GM23338 (cell line): ENCODE results near the gene TOMM40. TPM values are rescaled to one million over a fixed set of nuclear protein-coding genes. Genes with fewer than 3 reads are reported as not detected.

Experiments used
- ATAC-seq: fragments of 200-7000 bp; cut with Tn5 transposase; 3 replicates; pipeline ENCODE4 v1.9.1; 2020
- DNase-seq: peaks from one replicate; pipeline ENCODE4 v3.0.0-alpha.2; 2015; ENCODE audit warnings: low spot score
- H2AFZ ChIP-seq: fragments of 200-600 bp; sonication (generic); 2 replicates; pipeline ENCODE4 v1.8.0; 2016; ENCODE audit warnings: antibody characterized with exemption, mild to moderate bottlenecking, moderate library complexity
- H3F3A ChIP-seq: fragments of 200-600 bp; sonication (generic); replicated peaks from 2 replicates; pipeline ENCODE4 v1.8.0; 2017; ENCODE audit warnings: antibody characterized with exemption, mixed run types, low read depth
- H3K27ac ChIP-seq: fragments of 200-600 bp; sonication (generic); 2 replicates; pipeline ENCODE4 v1.6.1; 2016; ENCODE audit warnings: low read depth
- H3K27me3 ChIP-seq: fragments of 200-600 bp; sonication (generic); 2 replicates; pipeline ENCODE4 v1.8.0; 2016; ENCODE audit warnings: mild to moderate bottlenecking, mixed run types, moderate library complexity; ENCODE audit not compliant: insufficient read depth
- H3K36me3 ChIP-seq: fragments of 200-600 bp; sonication (generic); 2 replicates; pipeline ENCODE4 v1.8.0; 2016; ENCODE audit warnings: mild to moderate bottlenecking; ENCODE audit not compliant: insufficient read depth
- H3K4me1 ChIP-seq: fragments of 200-600 bp; sonication (generic); 2 replicates; pipeline ENCODE4 v1.8.0; 2016; ENCODE audit warnings: mild to moderate bottlenecking, moderate library complexity; ENCODE audit not compliant: insufficient read depth
- H3K4me2 ChIP-seq: fragments of 200-600 bp; sonication (generic); 2 replicates; pipeline ENCODE4 v1.7.1; 2017; ENCODE audit warnings: mixed run types
- H3K4me3 ChIP-seq: fragments of 200-600 bp; sonication (generic); 2 replicates; pipeline ENCODE4 v1.6.1; 2016; ENCODE audit warnings: mixed run types
- H3K79me2 ChIP-seq: fragments of 200-600 bp; sonication (generic); replicated peaks from 2 replicates; pipeline ENCODE4 v1.8.0; 2017; ENCODE audit warnings: mild to moderate bottlenecking; ENCODE audit not compliant: insufficient read depth
- H3K9me2 ChIP-seq: fragments of 200-600 bp; sonication (generic); 2 replicates; pipeline ENCODE4 v1.8.0; 2017; ENCODE audit not compliant: insufficient read depth
- H4K20me1 ChIP-seq: fragments of 200-600 bp; sonication (generic); replicated peaks from 2 replicates; pipeline ENCODE4 v1.8.0; 2017; ENCODE audit warnings: mild to moderate bottlenecking; ENCODE audit not compliant: insufficient read depth
- H3K27ac Mint-ChIP-seq: 2 replicates; pipeline ENCODE4 v1.8.0; 2020; ENCODE audit warnings: inconsistent platforms, mild to moderate bottlenecking, moderate library complexity, mixed read lengths
- H3K27me3 Mint-ChIP-seq: 3 replicates; pipeline ENCODE4 v1.8.0; 2022; ENCODE audit warnings: low read depth, mild to moderate bottlenecking, moderate library complexity, mixed read lengths, inconsistent platforms; ENCODE audit not compliant: insufficient read depth, poor library complexity
- H3K36me3 Mint-ChIP-seq: 3 replicates; pipeline ENCODE4 v1.8.0; 2021; ENCODE audit warnings: low read depth, mild to moderate bottlenecking, inconsistent platforms, moderate library complexity, mixed read lengths
- H3K4me1 Mint-ChIP-seq: 3 replicates; pipeline ENCODE4 v1.8.0; 2020; ENCODE audit warnings: mild to moderate bottlenecking, inconsistent platforms, mixed read lengths
- H3K4me3 Mint-ChIP-seq: 3 replicates; pipeline ENCODE4 v1.8.0; 2021; ENCODE audit warnings: moderate library complexity, mild to moderate bottlenecking, inconsistent platforms, mixed read lengths
- H3K9me3 Mint-ChIP-seq: 3 replicates; pipeline ENCODE4 v1.8.0; 2020; ENCODE audit warnings: moderate library complexity, mild to moderate bottlenecking, inconsistent platforms, mixed read lengths
- CREB1 ChIP-seq: fragments of 250-450 bp; sonication (Bioruptor Pico); IDR thresholded peaks from 2 replicates; pipeline ENCODE4 v1.5.0; 2020; ENCODE audit warnings: low read depth, mild to moderate bottlenecking, moderate library complexity
- POLR2AphosphoS5 ChIP-seq: IDR thresholded peaks from 2 replicates; pipeline ENCODE4 v1.6.1; 2016; ENCODE audit warnings: antibody characterized with exemption, low read depth
- ZNF331 ChIP-seq: fragments of 250-450 bp; sonication (Bioruptor Pico); IDR thresholded peaks from 2 replicates; pipeline ENCODE4 v1.5.0; 2020; ENCODE audit warnings: low read depth, mild to moderate bottlenecking, moderate library complexity
- polyA plus RNA-seq: library from polyadenylated mRNA; unstranded; fragments of >200 nt; fragmentation: Nextera tagmentation; extraction: Ambion mirVana; gene quantifications from 2 replicates; pipeline ENCODE4 v1.2.1, GENCODE V29; 2016
- total RNA-seq: library from RNA; depleted of rRNA; stranded (reverse); fragments of >200 nt; shearing (Covaris generic); gene quantifications from 2 replicates; pipeline ENCODE4 v1.2.3, GENCODE V29; 2014
- TF ChIP-seq, protein P1 (sequence below), 2 experiments: fragments of 200-600 bp in 1 of 2; sonication (generic) in 1 of 2; conservative IDR thresholded peaks; 2 replicates each; pipeline versions ENCODE4 v1.5.1 to v1.6.1; 2016 to 2017; ENCODE audit warnings: antibody characterized with exemption in 2 of 2, low read depth in 2 of 2, mild to moderate bottlenecking in 2 of 2, moderate library complexity in 1 of 2
- TF ChIP-seq, protein P2 (sequence below): fragments of 250-450 bp; sonication (Bioruptor Pico); IDR thresholded peaks from 2 replicates; pipeline ENCODE4 v1.5.0; 2020; ENCODE audit warnings: mild to moderate bottlenecking, moderate library complexity

The TOMM40 gene
- total and polyA plus RNA-seq, 2 experiments from 2014 or later, result 142 to 273 TPM

DNA sequence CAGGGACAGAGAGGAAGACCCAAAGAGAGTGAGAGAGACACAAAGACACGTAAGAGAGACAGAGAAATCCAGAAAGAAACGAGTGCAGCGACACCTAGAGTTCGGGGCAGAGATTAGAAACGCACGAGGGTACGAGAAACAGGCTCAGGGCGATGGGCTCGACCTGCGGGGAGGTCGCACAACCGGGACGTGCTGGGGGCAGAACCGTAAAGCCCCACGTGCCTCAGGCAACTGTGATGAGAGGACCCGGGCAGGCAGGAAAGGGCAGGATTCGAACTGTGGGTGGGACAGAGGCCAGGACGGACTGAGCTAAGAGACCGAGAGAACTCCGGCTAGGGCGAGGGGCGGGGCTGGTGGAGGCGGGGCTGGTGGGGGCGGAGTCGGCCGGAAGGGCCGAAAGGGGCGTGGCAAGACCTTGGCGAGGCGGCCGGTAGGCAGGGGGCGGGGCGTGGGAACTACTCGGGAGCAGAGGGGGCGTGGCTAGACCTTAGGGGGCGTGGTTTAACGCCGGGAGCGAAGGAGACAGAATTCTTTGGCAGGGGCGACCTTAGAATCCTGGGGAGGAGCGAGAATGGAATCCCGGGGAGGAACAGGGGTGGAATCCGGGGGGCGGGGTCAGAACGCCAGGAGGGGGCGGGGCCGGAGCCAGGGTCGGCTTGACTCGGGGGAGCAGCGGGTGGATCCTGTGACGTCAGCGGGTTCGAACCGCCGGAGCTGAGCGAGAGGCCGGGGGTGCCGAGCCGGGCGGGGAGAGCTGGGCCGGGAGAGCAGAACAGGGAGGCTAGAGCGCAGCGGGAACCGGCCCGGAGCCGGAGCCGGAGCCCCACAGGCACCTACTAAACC lies 45.2 kb upstream of the TOMM40 start, which contains the start of gene NECTIN2:
TSS of gene NECTIN2 (plus strand) at position 686 of the 843 bp plus-strand sequence. CDS start 229 bp downstream, outside the sequence.
- Mint-ChIP-seq H3K27ac (peak within 1 kb of the TSS; percentile 97), H3K4me1 (peaks cover 21% of the 10 kb centered on the region), H3K36me3 (peaks cover 18% of the 10 kb centered on the region; the same call in 2 of the 3 replicates), H3K27me3 (peaks cover 29% of the 10 kb centered on the region), H3K9me3 (peaks cover 3% of the 10 kb centered on the region; the same call in 2 of the 3 replicates), H3K4me3 (peak within 1 kb of the TSS; percentile 96)
- H2AFZ ChIP-seq, result peak within 1 kb of the TSS; percentile 97
- peaks cover 22% of the 10 kb centered on the region for H3F3A ChIP-seq
- TF ChIP-seq ZNF331 (CRISPR knock-in tag) (no peak), POLR2AphosphoS5 (peak; percentile 58), CREB1 (CRISPR knock-in tag) (peak; percentile 91)
- TF ChIP-seq, protein P1, sequence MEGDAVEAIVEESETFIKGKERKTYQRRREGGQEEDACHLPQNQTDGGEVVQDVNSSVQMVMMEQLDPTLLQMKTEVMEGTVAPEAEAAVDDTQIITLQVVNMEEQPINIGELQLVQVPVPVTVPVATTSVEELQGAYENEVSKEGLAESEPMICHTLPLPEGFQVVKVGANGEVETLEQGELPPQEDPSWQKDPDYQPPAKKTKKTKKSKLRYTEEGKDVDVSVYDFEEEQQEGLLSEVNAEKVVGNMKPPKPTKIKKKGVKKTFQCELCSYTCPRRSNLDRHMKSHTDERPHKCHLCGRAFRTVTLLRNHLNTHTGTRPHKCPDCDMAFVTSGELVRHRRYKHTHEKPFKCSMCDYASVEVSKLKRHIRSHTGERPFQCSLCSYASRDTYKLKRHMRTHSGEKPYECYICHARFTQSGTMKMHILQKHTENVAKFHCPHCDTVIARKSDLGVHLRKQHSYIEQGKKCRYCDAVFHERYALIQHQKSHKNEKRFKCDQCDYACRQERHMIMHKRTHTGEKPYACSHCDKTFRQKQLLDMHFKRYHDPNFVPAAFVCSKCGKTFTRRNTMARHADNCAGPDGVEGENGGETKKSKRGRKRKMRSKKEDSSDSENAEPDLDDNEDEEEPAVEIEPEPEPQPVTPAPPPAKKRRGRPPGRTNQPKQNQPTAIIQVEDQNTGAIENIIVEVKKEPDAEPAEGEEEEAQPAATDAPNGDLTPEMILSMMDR (conservative IDR thresholded peaks at IDR 0.05; ENCODE audit: low read depth in 2 of 2), result peak; percentile 90 to 92
- peak within 1 kb of the TSS; percentile 100 for H3K27ac ChIP-seq
- H4K20me1 ChIP-seq, result peaks cover 21% of the 10 kb centered on the region
- no peaks in the 10 kb centered on the region for H3K9me2 ChIP-seq
- H3K4me3 ChIP-seq, result peak within 1 kb of the TSS; percentile 99
- peaks cover 25% of the 10 kb centered on the region for H3K4me1 ChIP-seq
- peaks cover 46% of the 10 kb centered on the region for H3K79me2 ChIP-seq
- ATAC-seq, result peak; percentile 26
- H3K27me3 ChIP-seq, result peaks cover 13% of the 10 kb centered on the region; the same call in 1 of the 2 replicates
- no peaks in the 10 kb centered on the region for H3K36me3 ChIP-seq
- peak within 1 kb of the TSS; percentile 100 for H3K4me2 ChIP-seq
- DNase-seq, result peak; percentile 99

DNA sequence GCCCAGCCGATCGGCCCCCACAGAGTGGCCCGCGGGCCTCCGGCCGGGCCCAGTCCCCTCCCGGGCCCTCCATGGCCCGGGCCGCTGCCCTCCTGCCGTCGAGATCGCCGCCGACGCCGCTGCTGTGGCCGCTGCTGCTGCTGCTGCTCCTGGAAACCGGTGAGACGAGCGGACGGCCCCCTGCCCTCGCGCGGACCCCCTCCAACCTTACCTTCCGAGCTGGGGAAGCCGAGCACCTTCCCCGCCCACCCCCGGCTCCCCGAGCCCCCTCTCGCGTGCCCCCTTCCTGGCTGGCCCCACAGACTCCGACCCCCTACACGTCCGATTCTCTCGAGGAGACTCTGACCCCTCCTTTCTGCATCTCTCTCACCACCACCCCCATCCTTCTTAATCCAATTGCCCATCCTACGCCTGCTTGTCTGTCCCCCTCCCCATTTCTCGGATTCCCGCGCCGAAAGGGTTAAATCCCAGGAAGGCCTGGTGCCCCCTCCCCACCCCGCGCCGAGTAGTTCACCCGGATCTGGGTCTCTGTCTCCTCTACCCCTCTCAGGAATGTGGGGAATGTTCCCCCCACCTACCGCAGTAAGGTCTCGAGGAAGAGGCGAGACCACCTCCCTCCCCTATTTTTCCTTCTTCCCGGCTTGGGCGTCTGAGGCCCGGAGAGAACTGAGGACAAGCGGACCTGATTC lies 44.5 kb upstream of the TOMM40 start:
- peak; percentile 36 for ATAC-seq
- peak overlapping the region; percentile 97 for H3K27ac Mint-ChIP-seq
- peaks cover 36% of the 10 kb centered on the region for H3K27me3 Mint-ChIP-seq
- TF ChIP-seq CREB1 (CRISPR knock-in tag) (0 out of 2 replicates have a peak, but pooled peaks have one; percentile 49), POLR2AphosphoS5 (peak; percentile 36)
- TF ChIP-seq, protein P2, sequence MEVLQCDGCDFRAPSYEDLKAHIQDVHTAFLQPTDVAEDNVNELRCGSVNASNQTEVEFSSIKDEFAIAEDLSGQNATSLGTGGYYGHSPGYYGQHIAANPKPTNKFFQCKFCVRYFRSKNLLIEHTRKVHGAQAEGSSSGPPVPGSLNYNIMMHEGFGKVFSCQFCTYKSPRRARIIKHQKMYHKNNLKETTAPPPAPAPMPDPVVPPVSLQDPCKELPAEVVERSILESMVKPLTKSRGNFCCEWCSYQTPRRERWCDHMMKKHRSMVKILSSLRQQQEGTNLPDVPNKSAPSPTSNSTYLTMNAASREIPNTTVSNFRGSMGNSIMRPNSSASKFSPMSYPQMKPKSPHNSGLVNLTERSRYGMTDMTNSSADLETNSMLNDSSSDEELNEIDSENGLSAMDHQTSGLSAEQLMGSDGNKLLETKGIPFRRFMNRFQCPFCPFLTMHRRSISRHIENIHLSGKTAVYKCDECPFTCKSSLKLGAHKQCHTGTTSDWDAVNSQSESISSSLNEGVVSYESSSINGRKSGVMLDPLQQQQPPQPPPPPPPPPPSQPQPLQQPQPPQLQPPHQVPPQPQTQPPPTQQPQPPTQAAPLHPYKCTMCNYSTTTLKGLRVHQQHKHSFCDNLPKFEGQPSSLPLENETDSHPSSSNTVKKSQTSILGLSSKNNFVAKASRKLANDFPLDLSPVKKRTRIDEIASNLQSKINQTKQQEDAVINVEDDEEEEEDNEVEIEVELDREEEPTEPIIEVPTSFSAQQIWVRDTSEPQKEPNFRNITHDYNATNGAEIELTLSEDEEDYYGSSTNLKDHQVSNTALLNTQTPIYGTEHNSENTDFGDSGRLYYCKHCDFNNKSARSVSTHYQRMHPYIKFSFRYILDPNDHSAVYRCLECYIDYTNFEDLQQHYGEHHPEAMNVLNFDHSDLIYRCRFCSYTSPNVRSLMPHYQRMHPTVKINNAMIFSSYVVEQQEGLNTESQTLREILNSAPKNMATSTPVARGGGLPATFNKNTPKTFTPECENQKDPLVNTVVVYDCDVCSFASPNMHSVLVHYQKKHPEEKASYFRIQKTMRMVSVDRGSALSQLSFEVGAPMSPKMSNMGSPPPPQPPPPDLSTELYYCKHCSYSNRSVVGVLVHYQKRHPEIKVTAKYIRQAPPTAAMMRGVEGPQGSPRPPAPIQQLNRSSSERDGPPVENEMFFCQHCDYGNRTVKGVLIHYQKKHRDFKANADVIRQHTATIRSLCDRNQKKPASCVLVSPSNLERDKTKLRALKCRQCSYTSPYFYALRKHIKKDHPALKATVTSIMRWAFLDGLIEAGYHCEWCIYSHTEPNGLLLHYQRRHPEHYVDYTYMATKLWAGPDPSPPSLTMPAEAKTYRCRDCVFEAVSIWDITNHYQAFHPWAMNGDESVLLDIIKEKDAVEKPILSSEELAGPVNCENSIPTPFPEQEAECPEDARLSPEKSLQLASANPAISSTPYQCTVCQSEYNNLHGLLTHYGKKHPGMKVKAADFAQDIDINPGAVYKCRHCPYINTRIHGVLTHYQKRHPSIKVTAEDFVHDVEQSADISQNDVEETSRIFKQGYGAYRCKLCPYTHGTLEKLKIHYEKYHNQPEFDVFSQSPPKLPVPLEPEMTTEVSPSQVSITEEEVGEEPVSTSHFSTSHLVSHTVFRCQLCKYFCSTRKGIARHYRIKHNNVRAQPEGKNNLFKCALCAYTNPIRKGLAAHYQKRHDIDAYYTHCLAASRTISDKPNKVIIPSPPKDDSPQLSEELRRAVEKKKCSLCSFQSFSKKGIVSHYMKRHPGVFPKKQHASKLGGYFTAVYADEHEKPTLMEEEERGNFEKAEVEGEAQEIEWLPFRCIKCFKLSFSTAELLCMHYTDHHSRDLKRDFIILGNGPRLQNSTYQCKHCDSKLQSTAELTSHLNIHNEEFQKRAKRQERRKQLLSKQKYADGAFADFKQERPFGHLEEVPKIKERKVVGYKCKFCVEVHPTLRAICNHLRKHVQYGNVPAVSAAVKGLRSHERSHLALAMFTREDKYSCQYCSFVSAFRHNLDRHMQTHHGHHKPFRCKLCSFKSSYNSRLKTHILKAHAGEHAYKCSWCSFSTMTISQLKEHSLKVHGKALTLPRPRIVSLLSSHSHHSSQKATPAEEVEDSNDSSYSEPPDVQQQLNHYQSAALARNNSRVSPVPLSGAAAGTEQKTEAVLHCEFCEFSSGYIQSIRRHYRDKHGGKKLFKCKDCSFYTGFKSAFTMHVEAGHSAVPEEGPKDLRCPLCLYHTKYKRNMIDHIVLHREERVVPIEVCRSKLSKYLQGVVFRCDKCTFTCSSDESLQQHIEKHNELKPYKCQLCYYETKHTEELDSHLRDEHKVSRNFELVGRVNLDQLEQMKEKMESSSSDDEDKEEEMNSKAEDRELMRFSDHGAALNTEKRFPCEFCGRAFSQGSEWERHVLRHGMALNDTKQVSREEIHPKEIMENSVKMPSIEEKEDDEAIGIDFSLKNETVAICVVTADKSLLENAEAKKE (CRISPR knock-in tag), result no peak
- H3K9me3 Mint-ChIP-seq, result peaks cover 3% of the 10 kb centered on the region; the same call in 2 of the 3 replicates
- peak overlapping the region; percentile 96 for H3K4me3 Mint-ChIP-seq
- peak; percentile 98 for DNase-seq
- Histone ChIP-seq H3K79me2 (peaks cover 54% of the 10 kb centered on the region), H3K9me2 (no peaks in the 10 kb centered on the region), H4K20me1 (peaks cover 28% of the 10 kb centered on the region), H3K27ac (peak overlapping the region; percentile 100), H2AFZ (no peak overlapping the region), H3K4me2 (peak overlapping the region; percentile 100), H3K36me3 (no peaks in the 10 kb centered on the region), H3K4me1 (peaks cover 25% of the 10 kb centered on the region), H3K4me3 (peak overlapping the region; percentile 99), H3K27me3 (peaks cover 13% of the 10 kb centered on the region; the same call in 1 of the 2 replicates), H3F3A (peaks cover 23% of the 10 kb centered on the region)
- H3K36me3 Mint-ChIP-seq, result peaks cover 18% of the 10 kb centered on the region; the same call in 2 of the 3 replicates
- H3K4me1 Mint-ChIP-seq, result peaks cover 26% of the 10 kb centered on the region
